NCI-H82 treated with DMSO at 0.1 percent for 48 hours (cell line): ENCODE data around the gene PRSS50.

Experiments used
- DNase-seq: peaks from one replicate; lab custom pipeline; 2025; ENCODE audit not compliant: unreplicated experiment; lab: John Stamatoyannopoulos, UW

The PRSS50 gene

DNA sequence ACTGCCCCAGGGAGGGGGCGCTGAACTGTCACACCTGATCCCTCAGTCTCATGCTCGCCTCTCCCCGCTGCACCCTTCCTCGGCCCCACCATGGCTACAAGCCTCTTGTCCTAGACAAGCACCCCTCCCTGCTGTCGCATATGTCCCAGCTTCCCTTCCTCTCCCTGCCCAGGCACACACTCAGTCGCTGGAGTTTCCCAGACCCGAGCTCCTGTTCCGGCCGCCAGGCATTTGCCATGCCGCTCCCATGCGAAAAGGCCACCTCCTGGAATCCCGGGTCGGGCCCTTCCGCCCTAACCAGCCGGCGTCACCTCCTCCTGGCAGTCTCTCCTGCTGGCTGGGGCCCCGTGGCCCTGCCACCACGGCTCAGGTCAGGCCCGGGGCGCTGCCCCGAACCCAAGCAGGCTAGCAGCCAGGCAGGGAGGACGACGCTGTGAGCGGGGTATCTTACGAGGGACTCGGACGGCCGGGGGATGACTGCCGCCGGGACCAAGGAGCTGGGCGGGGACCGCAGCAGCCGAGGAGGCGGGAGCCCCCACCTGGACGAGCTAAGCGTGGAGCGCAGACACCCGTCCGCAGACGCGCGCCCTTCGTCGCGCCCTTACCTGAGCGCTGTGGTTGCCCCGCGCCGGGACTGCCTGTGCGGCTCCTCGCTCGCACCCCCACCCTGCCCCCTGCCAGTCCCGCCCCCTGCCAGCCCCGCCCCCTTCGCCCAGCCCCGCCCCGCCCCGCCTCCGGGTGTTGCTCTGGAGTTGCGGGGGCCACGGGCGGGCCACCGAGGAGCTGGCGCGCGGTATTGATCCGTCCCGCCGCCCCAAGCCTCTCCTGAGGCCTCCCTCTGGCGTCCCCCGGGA, 24.4 kb downstream of the PRSS50 start, which contains the start of gene ALS2CL:
Gene ALS2CL (minus strand): TSS at position 642 of the 854 bp plus-strand sequence. CDS start 4,239 bp downstream, outside the sequence.
- DNase-seq: no peak

DNA sequence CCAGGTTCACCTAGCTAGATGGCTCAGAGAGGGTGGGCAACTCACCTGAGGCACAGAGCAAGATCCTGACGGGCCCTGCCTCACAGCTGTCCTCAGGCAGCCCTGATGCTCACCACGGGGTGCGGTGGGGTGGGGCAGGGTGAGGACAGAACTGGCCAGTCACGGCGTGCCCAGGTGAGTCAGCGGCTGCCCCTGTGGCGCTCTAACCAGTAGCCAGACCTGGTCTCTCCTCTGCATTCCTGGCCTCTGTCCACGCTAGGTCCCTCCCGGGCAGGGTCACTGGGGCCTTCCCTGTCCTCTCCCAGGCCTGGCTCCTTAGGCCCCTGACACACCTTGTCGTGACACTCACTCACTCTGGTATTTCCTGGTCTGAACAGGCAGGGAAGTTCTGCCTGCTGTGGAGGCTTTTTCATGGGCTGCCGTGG, 25.1 kb downstream of the PRSS50 start:
- DNase-seq: no peak

- DNase-seq: no peak
Observed at GRCh38 chr3:46690798-46691197, 26.9 kb downstream of the PRSS50 start.

GRCh38 chr3:46685446-46685845, 32.2 kb downstream of the PRSS50 start:
- DNase-seq: no peak

DNA sequence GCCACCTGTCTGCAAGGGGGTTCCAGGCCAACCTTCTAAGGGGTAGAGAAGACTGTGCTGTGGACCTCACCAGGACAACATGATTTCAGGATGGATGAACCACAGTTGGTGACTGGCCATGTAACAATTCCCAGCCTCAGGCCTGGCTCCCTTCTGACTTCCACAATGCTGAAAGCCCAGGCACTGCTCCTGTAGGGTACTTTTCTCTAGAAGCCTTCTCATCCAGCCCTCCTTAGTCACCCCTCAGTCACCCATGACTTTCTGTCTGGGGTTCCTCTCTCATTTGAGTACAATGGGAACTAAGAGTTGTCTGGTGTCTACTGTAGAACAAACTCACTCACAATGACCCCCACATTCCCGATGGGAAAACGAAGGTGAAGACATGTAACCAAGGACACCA, 32.8 kb downstream of the PRSS50 start:
- no peak for DNase-seq

GRCh38 chr3:46682974-46683373, 34.7 kb downstream of the PRSS50 start:
- no peak for DNase-seq

DNA sequence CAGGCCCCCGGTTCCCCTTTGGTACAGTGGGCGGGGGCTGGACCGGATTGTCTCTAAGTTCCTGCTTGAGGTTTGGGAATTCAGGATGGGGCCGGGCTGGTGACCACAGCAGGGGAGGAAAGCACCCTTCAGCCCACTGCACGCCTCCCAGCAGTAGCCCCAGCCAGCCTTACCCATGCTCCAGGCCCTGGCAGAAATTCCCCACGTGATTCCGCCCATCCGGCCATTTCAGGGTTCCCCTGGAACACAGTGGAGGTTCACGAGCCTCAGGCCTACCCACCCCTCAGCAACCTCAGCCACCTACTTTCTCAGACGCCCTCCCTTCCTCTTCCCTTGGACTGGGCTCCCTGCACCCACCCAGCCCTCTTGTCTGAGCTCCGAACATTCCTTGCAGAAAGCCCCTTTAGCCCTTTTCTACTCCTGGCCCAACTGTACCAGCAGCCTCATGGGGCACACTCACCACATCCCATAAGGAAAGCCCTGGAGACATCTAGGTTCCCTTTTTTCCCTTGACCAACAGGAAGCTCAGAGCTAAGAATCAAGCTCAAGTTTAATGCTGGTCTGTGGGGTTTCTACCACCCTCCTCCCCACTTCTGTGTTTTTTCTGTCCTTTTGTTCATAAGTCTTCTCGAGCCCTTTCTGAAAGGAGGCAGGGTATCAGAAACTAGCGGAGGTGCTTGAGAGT, 35.7 kb downstream of the PRSS50 start:
- DNase-seq: no peak

GRCh38 chr3:46681387-46681786, 36.3 kb downstream of the PRSS50 start:
- DNase-seq: no peak

DNA sequence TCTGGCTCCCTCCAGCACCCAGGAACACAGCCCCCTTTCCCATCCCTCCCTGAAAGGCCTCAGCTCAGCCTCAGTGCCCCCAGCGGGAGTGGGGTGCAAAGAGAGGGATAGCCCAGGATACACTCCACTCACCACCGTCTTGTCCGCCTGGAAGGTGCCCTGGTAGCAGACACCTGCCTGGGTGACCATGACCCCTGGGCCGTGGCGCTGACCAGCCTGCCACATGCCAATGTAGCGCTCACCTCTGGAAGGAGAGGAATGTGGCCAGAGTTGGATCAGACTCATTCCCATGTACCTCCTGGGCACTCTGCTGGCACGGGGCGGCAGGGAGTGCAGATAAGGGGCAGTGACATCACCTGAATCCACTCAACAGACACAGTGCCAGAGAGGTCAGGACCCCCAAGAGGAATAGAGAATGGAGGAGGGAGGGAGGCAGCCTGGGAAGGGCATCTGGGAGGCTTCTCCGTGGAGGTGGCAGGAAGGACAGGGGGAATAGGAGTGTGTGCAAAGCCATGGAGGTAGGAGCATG, 37.3 kb downstream of the PRSS50 start:
- DNase-seq: no peak

DNA sequence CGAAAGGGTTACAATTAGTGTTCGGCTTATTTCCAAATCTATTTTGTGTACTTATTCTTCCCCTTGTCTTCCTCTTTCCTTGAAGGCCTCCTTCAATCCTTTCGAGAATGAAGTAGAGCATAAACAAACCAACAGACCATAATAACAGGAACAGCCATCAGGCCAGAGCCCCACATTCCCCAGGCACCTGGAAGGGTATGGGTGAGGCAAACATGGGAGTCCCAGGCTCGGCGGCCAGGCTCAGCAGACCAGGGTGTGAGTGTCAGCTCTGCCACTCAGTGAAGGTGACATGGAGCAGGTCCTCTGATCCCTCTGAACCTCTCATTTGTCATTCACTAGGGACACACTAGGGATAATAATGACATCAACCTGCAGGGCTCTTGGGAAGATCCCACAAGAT, 38.0 kb downstream of the PRSS50 start:
- DNase-seq: no peak

DNA sequence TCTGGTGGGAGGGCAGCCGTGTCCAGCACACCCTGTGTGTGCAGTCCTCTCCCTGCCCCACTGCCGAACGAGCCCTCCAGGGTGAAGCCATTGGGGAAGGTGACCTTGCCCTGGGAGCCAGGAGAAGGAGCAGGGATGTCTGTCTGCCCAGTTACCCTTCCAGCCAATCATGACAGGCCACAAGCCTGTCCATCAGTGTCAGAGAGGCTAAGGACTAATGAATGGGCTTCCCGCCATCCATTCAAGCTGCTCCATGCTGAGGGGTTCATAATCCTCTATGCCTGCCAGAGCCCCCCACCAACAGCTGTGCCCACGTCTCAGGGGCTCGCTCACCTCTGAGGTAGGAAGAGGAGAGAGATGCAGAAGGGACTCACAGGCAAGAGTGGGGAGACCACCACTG, 39.4 kb downstream of the PRSS50 start:
- no peak for DNase-seq

- DNase-seq: no peak
Observed at GRCh38 chr3:46677411-46677726, 40.3 kb downstream of the PRSS50 start.

DNA sequence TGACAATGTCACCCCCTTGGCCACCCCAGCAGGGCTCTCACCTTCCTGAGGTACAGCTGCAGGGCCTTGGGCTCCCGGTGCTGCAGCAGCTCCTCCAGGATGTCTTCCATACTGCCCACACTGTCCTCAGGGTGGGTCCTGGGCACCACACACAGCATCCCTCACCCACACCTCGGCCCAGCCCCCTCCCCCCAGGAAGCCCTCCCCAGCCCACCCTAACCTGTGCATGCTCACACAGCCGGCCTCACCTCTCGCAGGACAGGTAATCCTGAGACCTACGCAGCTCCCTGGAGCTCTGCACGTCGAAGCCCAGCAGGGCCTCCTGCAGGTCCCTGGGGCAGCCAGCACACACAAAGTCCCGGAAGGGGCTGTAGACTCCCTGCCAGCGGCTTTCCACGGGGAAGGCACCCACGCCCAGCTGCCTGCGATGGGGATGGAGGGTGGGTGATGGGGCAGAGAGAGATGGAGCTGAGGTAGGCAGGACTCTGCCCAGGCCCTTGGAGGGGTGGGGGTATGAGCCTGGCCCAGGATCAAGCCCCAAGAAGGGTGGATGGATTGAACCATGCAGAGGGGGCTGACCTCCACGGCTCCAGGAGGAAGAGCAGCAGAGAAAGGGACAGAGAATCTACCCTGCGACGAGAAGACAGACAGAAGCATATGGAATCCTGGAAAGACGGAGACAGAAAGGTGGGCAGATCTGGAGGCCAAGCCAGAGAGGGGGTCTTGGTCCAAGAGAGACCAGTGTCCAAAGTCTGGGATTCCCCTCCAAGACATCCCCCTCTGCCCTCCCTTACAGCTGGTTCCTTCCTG, 40.9 kb downstream of the PRSS50 start:
- DNase-seq: no peak

DNA sequence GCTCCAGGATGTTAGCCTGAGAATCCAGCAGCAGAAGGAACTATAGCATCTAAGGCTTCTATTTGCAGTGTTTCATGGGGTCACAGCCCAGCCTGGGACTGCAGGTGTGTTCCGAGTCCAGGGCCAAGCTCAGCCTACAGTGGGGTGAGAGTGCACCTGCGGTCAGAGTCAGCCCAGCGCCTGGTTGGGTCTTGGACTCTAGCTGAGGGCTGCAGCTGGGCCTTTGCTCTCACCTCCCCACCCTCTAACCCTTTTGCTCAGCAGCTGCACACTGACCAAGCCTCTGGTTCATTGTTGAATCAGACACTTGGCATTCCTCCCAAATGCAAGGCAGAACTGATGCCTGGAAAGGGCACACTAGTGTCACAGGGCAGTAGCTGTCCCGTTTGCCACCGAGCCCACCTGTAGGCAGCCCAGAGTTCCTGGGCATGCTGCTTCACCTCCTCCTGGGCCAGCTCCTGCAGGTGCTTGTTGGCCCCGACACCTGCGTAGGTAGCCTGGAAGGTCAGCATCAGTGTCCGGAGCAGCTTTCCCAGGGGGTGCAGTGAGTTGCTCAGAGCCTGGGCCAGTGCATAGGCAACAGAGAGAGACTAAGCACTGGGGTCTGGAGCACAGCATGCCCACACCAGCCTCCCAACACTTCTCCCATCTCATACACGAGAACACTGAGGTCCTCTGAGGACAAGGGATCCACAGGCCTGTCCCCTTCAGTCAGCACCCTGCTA, 41.7 kb downstream of the PRSS50 start:
- no peak for DNase-seq

DNA sequence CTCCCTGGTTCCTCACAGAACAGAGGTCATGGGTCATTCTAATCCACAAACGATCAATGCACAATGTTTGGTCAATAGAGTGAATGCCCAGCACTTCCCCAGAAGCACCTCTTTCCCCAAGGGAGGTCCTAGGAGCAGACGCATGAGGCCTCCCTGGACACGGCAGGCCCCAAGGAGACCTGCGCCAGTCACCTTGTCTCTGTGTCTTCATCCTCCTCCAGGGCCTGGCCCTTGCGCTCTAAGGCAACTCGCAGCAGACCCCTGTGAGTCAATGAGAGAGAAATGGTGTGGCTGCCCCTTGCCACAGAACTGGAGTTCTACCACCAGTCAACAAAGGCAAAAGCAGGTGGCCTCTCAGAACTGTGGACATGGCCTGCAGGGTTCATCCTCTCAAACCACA, 42.2 kb downstream of the PRSS50 start:
- DNase-seq: no peak

GRCh38 chr3:46674031-46674845, 43.4 kb downstream of the PRSS50 start:
- no peak for DNase-seq

- DNase-seq: no peak
Observed at GRCh38 chr3:46673151-46674030, 44.3 kb downstream of the PRSS50 start.

GRCh38 chr3:46672349-46672695, 45.3 kb downstream of the PRSS50 start:
- DNase-seq: no peak
